ENCODE data around the gene BRI3.

Gene BRI3

DNA sequence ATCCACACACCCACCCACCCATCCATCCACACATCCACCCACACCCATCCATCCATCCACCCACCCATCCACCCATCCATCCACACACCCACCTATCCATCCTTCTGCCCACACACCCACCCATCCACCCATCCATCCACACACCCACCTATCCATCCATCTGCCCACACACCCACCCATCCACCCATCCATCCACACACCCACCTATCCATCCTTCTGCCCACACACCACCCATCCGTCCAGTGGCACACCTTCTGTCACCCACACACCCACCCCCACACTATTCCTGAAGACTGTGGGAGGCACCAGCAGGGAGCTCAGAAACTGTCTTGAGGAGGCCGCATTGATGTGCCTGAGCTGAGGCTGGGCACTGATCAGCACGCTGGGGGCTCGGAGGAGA lies 38.6 kb upstream of the BRI3 start:
- DNase-seq, result no peak
- no peak for TF ChIP-seq POLR2A (IDR thresholded peaks at IDR 0.05; ENCODE audit: low read length)
- no peak for TF ChIP-seq GATA1 (IDR thresholded peaks at IDR 0.05; ENCODE audit: low read depth, low read length)

GRCh38 chr7:98244871-98245270 lies 36.6 kb upstream of the BRI3 start:
- TF ChIP-seq POLR2A (IDR thresholded peaks at IDR 0.05; ENCODE audit: low read length), result no peak
- TF ChIP-seq GATA1 (IDR thresholded peaks at IDR 0.05; ENCODE audit: low read depth, low read length), result no peak
- no peak for DNase-seq

DNA sequence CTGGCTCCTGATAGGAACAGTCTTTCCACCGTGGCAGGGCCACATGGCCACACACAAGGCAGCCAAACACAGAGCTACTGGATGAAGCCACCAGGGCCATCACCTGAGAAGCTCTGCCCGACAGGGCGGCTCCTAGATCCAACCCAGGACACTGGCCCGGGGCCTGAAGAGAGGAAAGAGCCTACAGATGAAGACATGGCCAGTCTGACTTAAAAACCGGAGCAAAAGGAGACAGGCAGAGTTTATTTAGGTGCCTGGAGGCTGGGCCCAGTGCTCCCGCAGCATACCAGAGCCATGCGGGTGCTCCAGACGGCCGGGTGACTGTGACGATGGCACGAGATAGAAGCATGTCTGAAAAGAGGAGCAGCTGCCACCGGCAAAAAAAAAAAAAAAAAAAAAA lies 33.3 kb upstream of the BRI3 start:
- TF ChIP-seq POLR2A (IDR thresholded peaks at IDR 0.05; ENCODE audit: low read length) (no peak), GATA1 (IDR thresholded peaks at IDR 0.05; ENCODE audit: low read depth, low read length) (no peak)
- DNase-seq, result no peak

DNA sequence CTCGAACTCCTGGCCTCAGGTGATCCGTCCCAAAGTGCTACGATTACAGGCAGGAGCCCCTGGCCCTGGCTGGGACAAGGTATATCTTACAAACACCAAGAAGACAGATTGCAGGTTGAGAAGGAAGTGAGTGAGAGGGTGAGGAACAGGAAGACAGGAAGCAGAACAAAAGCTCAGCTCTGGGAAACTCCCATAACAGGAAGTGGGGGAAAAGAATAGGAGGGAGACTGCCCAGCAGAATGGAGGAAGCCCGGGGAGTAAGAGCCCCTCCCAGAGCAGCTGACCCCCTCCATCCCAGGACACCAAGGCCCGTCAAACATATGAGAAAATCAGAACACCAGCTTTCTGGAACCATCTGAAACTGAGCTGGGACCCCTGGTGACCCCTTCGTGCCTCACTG lies 32.4 kb upstream of the BRI3 start:
- DNase-seq, result no peak
- TF ChIP-seq GATA1 (IDR thresholded peaks at IDR 0.05; ENCODE audit: low read depth, low read length), result no peak
- no peak for TF ChIP-seq POLR2A (IDR thresholded peaks at IDR 0.05; ENCODE audit: low read length)

DNA sequence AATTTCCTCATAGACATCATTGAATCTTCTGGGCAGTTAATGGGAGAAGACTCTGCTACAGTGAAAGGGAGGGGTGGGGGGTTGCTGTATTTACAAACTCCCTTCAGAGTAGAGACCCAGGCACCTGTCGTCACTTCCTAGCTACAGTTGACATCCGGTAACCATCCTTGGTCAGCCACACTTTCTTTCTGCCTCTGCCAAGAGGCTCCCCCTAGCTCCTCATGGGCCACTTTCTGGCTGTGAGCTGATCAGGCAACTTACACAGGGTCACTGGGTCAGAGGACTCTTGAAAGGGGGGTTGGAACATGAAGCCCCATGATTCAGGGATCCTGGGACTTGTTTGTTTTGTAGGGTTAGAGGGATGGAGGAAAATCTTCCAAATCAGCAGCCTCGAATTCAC lies 30.7 kb upstream of the BRI3 start:
- TF ChIP-seq POLR2A (IDR thresholded peaks at IDR 0.05; ENCODE audit: low read length), result no peak
- TF ChIP-seq GATA1 (IDR thresholded peaks at IDR 0.05; ENCODE audit: low read depth, low read length), result no peak

GRCh38 chr7:98251231-98251600 lies 30.3 kb upstream of the BRI3 start:
- no peak for DNase-seq
- TF ChIP-seq GATA1 (IDR thresholded peaks at IDR 0.05; ENCODE audit: low read depth, low read length) (no peak), POLR2A (IDR thresholded peaks at IDR 0.05; ENCODE audit: low read length) (no peak)

More for the DNA sequence above, 30.7 kb upstream of the BRI3 start:
- peak; percentile 16 to 34 for DNase-seq

GRCh38 chr7:98251601-98252424 lies 29.7 kb upstream of the BRI3 start, which contains the start of gene TECPR1:
Gene TECPR1 (minus strand): TSS chr7:98252232. CDS start chr7:98246146, 6,086 bp downstream.
- peak; percentile 95 to 97 for DNase-seq
- TF ChIP-seq GATA1 (IDR thresholded peaks at IDR 0.05; ENCODE audit: low read depth, low read length), result no peak
- peak; percentile 60 for TF ChIP-seq POLR2A (IDR thresholded peaks at IDR 0.05; ENCODE audit: low read length)

DNA sequence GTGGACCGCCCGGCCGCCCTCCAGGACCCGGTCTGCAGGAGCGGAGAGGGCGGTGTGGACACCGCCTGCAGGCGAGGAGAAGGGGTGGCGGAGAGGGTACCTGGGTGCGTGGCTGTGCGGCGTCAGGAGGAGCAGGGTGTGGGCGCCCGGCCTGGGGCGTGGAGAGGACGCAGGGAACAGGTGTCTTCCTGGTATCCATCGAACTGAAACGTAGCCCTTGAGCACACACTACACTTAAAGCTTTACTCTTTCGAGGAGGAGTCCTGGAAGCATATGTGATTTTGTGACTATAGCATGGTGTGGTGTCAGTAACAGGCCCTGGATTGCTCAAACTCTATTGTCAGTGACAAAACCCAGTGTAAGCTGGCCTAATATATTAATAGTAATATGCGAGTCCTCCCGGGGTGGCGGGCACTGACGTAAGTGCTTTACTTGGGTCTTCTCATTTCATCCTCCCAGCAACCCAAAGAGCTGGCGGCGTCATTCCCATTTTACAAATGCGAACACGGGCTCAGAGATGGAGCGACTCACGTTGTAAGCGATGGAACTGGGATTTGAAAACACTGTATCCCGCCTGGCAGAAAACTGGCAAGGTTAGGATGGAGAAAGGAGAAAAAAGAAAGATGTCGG lies 28.9 kb upstream of the BRI3 start:
- no peak for DNase-seq
- TF ChIP-seq POLR2A (IDR thresholded peaks at IDR 0.05; ENCODE audit: low read length) (no peak), GATA1 (IDR thresholded peaks at IDR 0.05; ENCODE audit: low read depth, low read length) (no peak)

DNA sequence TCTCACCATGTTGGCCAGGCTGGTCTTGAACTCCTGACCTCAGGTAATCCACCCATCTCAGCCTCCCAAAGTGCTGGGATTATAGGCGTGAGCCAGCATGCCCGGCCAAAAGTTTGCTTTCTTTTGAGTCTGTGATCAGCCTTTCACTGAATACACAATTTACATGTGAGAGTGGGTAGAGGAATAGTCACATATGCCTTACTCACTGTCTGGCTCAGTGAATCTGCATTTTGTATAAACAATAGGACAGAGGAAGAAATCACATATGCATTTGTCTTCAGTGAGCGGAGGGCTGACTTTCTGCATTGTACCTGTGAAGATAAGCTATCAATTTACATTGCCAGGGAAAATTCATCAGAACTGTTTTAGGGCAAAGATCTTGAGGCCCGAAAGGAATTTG lies 27.0 kb upstream of the BRI3 start:
- TF ChIP-seq GATA1 (IDR thresholded peaks at IDR 0.05; ENCODE audit: low read depth, low read length) (no peak), POLR2A (IDR thresholded peaks at IDR 0.05; ENCODE audit: low read length) (no peak)
- DNase-seq, result no peak

DNA sequence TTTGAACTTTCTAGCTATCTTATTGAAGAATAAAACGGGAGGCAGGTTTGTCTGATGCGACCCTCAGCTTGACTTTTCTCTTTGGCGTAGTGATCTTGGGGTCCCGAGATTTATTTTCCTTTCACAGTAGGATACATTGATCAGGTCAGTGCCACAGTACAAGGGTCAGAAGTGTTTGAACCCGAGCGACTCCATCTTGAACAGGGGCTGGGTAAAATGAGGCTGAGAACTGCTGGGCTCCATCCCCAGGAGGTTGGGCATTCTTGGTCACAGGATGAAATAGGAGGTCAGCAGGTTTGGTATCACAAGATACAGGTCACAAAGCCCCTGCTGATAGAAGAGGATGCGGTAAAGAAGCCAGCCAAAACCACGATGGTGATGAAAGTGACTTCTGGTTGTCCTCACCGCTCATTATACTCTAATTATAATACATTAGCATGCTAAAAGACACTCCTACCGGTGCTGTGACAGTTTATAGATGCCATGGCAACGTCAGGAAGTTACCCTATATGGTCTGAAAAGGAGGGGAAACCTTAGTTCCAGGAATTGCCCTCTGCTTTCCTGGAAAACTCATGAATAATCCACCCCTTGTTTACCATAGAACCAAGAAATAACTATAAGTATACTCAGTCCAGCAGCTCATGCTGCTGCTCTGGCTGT lies 26.4 kb upstream of the BRI3 start:
- TF ChIP-seq GATA1 (IDR thresholded peaks at IDR 0.05; ENCODE audit: low read depth, low read length) (no peak), POLR2A (IDR thresholded peaks at IDR 0.05; ENCODE audit: low read length) (no peak)

DNA sequence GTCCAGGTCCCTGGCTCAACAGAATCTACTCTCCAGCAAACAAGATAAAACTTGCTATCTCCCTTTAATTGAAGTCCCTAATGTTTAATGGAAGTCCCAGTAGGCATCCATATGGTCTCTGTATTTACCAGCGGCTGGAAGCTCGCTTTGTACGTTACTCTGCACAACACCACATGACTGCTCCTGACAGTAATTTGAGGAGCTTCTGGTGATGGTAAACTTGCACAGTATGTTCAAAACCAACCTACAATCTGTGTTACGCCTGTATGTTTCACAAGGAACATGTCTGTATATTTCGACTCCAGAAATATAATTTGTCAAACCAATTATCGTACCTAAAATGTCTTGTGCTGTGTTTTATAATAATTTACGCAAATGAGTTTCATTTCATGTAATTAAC lies 25.1 kb upstream of the BRI3 start:
- TF ChIP-seq POLR2A (IDR thresholded peaks at IDR 0.05; ENCODE audit: low read length), result no peak
- TF ChIP-seq GATA1 (IDR thresholded peaks at IDR 0.05; ENCODE audit: low read depth, low read length), result no peak
- DNase-seq, result no peak

More for the DNA sequence above, 26.4 kb upstream of the BRI3 start:
- peak; percentile 51 to 58 for DNase-seq

GRCh38 chr7:98257701-98258100 lies 23.8 kb upstream of the BRI3 start:
- DNase-seq, result no peak
- TF ChIP-seq POLR2A (IDR thresholded peaks at IDR 0.05; ENCODE audit: low read length), result no peak
- TF ChIP-seq GATA1 (IDR thresholded peaks at IDR 0.05; ENCODE audit: low read depth, low read length), result no peak

DNA sequence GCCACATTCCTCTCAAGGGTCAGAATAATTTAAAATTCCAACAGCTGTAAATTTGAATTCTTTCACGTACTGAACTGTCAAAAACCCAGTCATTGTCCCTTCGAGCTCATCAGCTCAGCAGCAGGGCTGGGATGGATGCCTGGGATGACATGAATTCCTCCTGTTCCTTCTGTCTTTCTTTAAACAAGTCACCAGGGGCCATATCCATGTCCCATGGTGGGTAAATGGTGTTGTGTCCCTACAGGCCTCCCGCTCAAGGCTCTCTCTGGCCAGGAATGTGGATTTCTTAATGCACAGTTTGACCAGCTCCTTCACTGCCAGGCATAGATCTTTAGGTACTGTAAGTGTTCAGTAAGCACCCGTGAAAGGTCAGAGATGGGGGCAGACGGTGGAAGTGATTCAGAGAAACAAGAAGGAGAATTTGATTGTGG lies 15.6 kb upstream of the BRI3 start:
- no peak for DNase-seq
- TF ChIP-seq GATA1 (IDR thresholded peaks at IDR 0.05; ENCODE audit: low read depth, low read length) (no peak), POLR2A (IDR thresholded peaks at IDR 0.05; ENCODE audit: low read length) (no peak)

DNA sequence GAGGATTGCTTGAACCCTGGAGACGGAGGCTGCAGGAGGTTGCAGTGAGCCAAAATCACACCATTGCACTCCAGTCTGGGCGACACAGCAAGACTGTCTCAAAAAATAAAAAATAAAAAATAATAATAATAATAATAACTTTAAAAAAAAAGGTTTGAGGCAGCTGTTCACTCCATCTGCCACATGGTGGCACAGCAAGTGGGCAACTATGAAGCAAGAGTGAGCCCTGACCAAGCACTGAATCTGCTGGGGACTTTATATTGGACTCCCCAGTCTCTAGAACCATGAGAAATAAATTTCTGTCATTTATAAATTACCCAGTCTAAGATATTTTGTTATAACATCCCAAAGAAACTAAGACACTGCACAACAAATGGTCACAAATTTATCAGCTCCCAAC lies 14.6 kb upstream of the BRI3 start:
- TF ChIP-seq GATA1 (IDR thresholded peaks at IDR 0.05; ENCODE audit: low read depth, low read length), result no peak
- TF ChIP-seq POLR2A (IDR thresholded peaks at IDR 0.05; ENCODE audit: low read length), result no peak
- DNase-seq, result peak; percentile 4 to 10

Measured in erythroblast (primary cell).